Measurements from ENCODE around the gene SLC5A10. TPM values are rescaled to one million over a fixed set of nuclear protein-coding genes. Genes with fewer than 3 reads are reported as not detected.

The SLC5A10 gene
- total RNA-seq, 1 donor = not detected

DNA sequence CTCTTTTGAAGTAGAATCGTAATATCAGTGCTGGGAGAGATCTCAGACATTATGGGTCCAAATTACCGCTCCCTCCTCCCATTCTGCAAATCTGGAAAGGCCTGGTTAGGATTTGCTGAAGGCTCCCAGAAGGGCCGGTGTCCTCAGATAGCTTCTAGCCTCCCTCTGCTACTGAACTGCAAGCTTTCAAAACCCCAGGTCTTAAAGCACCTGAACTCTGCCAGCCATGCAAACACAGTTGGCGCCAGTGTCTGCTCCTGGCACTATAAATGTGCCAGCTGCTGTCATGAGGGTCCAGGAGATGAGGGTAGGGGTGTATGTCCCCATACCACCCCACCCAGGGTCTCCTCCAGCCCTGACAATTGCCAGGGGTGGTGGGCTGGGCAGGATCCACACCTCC is 24.2 kb downstream of the SLC5A10 start:
- no peak for TF ChIP-seq CTCF (IDR thresholded peaks at IDR 0.05; ENCODE audit: insufficient read depth, low read depth, low read length)
- DNase-seq (ENCODE audit: low read depth) = no peak
- no peak overlapping the region for H3K4me3 ChIP-seq (ENCODE audit: low read depth, low read length)

- TF ChIP-seq CTCF (IDR thresholded peaks at IDR 0.05; ENCODE audit: insufficient read depth, low read depth, low read length) = no peak
- no peak for DNase-seq (ENCODE audit: low read depth)
Measured at GRCh38 chr17:18977021-18977420, 25.1 kb downstream of the SLC5A10 start.

DNA sequence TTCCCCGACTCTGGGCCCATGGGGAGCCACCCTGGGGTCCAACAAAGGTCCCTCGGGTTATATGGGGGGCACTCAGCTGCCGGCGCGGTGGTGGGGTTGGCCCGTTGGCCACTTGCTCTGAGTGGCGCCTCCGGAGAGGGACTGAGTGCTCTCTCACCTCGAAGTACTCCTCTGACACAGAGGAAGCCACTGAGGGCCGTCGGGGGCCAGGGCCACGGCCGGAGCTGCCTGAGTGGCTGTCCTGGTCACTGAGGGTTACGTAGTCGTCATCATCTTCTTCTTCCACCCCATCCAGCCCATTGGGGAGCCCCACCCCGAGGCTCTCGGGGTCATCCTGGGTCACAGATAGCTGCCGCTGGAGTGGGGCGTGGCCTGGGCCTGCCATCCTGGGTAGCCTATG is 25.7 kb downstream of the SLC5A10 start:
- DNase-seq (ENCODE audit: low read depth) = no peak
- TF ChIP-seq CTCF (IDR thresholded peaks at IDR 0.05; ENCODE audit: insufficient read depth, low read depth, low read length) = no peak

More at GRCh38 chr17:18977021-18977420, 25.1 kb downstream of the SLC5A10 start:
- H3K4me3 ChIP-seq (ENCODE audit: low read depth, low read length) = no peak overlapping the region

DNA sequence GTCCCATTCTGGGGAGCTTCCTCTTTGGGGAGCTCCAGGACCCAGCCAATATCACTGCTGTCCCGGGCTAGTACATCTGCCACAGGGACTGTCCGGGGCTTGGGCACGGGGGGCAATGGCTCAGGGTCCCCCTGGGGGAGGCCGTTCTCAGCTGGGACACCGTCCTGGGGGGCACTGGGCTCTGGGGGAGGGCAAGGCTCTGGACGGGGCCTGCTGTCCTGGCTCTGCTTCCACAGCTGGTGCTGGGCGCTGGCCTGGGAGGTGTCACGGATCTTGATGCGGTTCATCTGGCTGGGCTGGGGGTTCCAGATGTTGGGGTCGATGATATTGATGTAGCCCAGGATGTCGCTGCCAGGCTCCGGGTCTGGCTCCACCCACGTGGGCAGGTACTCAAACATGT is 26.1 kb downstream of the SLC5A10 start:
- no peak for TF ChIP-seq CTCF (IDR thresholded peaks at IDR 0.05; ENCODE audit: insufficient read depth, low read depth, low read length)
- no peak for DNase-seq (ENCODE audit: low read depth)
- no peak overlapping the region for H3K4me3 ChIP-seq (ENCODE audit: low read depth, low read length)

More for the DNA sequence above, 25.7 kb downstream of the SLC5A10 start:
- no peak overlapping the region for H3K4me3 ChIP-seq (ENCODE audit: low read depth, low read length)

- DNase-seq (ENCODE audit: low read depth) = no peak
- no peak overlapping the region for H3K4me3 ChIP-seq (ENCODE audit: low read depth, low read length)
- no peak for TF ChIP-seq CTCF (IDR thresholded peaks at IDR 0.05; ENCODE audit: insufficient read depth, low read depth, low read length)
Measured at GRCh38 chr17:18978655-18979054, 26.7 kb downstream of the SLC5A10 start.

- no peak for TF ChIP-seq CTCF (IDR thresholded peaks at IDR 0.05; ENCODE audit: insufficient read depth, low read depth, low read length)
- peak; percentile 12 for DNase-seq (ENCODE audit: low read depth)
Measured at GRCh38 chr17:18980682-18981334, 28.8 kb downstream of the SLC5A10 start.

DNA sequence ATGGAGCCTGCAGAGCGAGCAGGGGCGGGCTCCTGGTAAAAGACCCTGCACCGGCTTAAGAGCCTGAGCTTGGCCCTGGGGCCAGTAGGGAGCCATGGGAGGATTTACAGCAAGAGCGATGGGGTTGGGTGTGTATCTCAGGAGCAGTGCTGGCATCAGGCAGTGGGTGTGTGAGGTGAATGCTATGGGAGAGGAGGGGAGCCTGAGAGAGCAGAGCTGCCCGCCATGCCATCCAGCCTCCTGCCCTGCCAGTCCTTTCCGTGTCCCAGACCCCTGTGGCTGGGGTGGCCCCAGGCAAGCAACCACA is 29.3 kb downstream of the SLC5A10 start:
- no peak for DNase-seq (ENCODE audit: low read depth)
- H3K4me3 ChIP-seq (ENCODE audit: low read depth, low read length) = no peak overlapping the region
- no peak for TF ChIP-seq CTCF (IDR thresholded peaks at IDR 0.05; ENCODE audit: insufficient read depth, low read depth, low read length)

More at GRCh38 chr17:18980682-18981334, 28.8 kb downstream of the SLC5A10 start:
- H3K4me3 ChIP-seq (ENCODE audit: low read depth, low read length) = no peak overlapping the region

Data from fibroblast of villous mesenchyme (primary cell).